ENCODE data around the gene EGFLAM.

The EGFLAM gene

DNA sequence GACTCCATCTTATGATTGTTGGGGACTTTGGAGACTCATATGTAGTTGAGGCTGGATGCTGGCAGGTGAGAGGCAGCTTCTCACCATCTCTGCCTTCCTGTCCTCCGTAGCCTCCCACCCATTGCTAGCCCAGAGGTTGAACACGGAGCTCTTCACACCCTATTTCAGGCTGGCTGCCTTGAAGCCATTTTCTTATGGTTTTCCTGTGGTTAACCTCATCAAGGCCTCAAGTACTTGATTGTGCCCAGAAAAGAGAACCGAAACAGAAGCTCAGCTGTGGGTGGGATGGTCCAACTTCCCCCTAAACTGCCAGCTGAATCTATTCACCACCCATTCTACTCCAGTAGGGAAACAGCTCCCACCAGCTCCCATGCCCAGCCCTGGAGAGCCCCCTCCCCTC lies 195.1 kb downstream of the EGFLAM start:
- Histone ChIP-seq H3K36me3 (ENCODE audit: insufficient read depth, low read length) (no peaks in the 10 kb centered on the region), H4K20me1 (ENCODE audit: insufficient read depth, low read length) (no peaks in the 10 kb centered on the region), H3K4me2 (ENCODE audit: low read length) (no peak overlapping the region), H3K4me3 (ENCODE audit: low read depth, low read length, poor library complexity, severe bottlenecking) (no peak overlapping the region), H3K27me3 (ENCODE audit: insufficient read depth, low read length) (peaks cover 7% of the 10 kb centered on the region), H3K9me2 (ENCODE audit: low read depth, low read length) (no peaks in the 10 kb centered on the region), H2AFZ (ENCODE audit: low read length) (no peak overlapping the region), H3K79me2 (ENCODE audit: insufficient read depth, low read length) (no peaks in the 10 kb centered on the region), H3K9me3 (ENCODE audit: low read length) (no peaks in the 10 kb centered on the region), H3K27ac (ENCODE audit: low read depth, low read length, poor library complexity, severe bottlenecking) (no peak overlapping the region), H3F3A (ENCODE audit: insufficient read depth, low read length) (no peaks in the 10 kb centered on the region), H3K4me1 (ENCODE audit: insufficient read depth, low read length, severe bottlenecking) (no peaks in the 10 kb centered on the region), H3K9ac (ENCODE audit: low read length) (no peak overlapping the region)
- no peak for TF ChIP-seq EZH2 (IDR thresholded peaks at IDR 0.05; ENCODE audit: borderline replicate concordance, low read length)
- TF ChIP-seq, protein P1, sequence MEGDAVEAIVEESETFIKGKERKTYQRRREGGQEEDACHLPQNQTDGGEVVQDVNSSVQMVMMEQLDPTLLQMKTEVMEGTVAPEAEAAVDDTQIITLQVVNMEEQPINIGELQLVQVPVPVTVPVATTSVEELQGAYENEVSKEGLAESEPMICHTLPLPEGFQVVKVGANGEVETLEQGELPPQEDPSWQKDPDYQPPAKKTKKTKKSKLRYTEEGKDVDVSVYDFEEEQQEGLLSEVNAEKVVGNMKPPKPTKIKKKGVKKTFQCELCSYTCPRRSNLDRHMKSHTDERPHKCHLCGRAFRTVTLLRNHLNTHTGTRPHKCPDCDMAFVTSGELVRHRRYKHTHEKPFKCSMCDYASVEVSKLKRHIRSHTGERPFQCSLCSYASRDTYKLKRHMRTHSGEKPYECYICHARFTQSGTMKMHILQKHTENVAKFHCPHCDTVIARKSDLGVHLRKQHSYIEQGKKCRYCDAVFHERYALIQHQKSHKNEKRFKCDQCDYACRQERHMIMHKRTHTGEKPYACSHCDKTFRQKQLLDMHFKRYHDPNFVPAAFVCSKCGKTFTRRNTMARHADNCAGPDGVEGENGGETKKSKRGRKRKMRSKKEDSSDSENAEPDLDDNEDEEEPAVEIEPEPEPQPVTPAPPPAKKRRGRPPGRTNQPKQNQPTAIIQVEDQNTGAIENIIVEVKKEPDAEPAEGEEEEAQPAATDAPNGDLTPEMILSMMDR (IDR thresholded peaks at IDR 0.05; ENCODE audit: low read length) = no peak

DNA sequence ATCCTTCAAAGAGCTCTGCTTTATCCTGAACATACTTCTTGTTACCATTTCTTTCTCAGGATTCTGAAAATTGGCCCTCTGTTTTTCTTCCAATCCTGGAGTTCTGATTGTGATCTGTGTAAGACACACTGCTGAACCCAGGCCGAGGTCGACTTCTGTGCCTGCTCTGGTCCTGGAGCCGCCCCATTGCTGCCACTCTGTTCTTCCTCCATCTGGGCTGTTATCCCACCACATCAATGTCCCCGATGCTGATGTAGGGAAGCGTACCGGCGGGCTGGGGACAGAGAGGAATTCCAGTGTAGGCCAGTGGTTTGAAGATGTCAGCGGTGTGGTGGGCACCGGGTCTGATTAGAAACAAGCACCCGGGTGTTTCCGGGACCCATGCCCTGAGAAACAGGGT lies 195.6 kb downstream of the EGFLAM start:
- H3K4me2 ChIP-seq (ENCODE audit: low read length) = no peak overlapping the region
- H3K27me3 ChIP-seq (ENCODE audit: insufficient read depth, low read length) = peaks cover 7% of the 10 kb centered on the region

DNA sequence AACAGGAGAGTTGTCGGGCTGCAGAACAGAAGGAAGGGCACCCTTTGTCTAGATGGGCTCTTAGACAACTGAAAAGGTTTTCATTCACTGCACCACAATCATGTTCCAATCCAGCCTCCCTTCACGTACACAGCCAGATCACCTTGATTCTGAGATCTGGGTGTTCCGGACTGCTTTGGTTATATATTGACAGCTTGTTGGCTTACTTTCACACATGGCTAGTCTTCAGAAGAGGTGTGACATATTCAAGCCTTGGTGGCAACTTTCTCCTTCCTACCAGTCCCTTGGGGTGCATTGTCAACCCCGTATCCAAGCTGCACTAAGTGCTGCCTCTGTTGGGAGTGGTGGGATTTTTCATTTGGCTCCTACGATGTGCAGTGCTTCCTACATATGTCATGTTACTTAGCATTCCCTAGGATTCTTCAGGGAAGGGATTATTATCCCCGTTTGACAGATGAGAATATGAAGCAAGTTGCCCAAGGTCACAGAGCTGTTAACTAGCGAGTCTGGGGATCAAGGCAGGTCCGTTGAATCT lies 197.5 kb downstream of the EGFLAM start:
- Histone ChIP-seq H3K9ac (ENCODE audit: low read length) (no peak overlapping the region), H2AFZ (ENCODE audit: low read length) (no peak overlapping the region), H3K27me3 (ENCODE audit: insufficient read depth, low read length) (peaks cover 7% of the 10 kb centered on the region), H3F3A (ENCODE audit: insufficient read depth, low read length) (no peaks in the 10 kb centered on the region), H3K4me3 (ENCODE audit: low read depth, low read length, poor library complexity, severe bottlenecking) (no peak overlapping the region), H3K36me3 (ENCODE audit: insufficient read depth, low read length) (no peaks in the 10 kb centered on the region), H3K4me1 (ENCODE audit: insufficient read depth, low read length, severe bottlenecking) (no peaks in the 10 kb centered on the region), H3K27ac (ENCODE audit: low read depth, low read length, poor library complexity, severe bottlenecking) (no peak overlapping the region), H3K79me2 (ENCODE audit: insufficient read depth, low read length) (no peaks in the 10 kb centered on the region), H3K4me2 (ENCODE audit: low read length) (no peak overlapping the region), H3K9me2 (ENCODE audit: low read depth, low read length) (no peaks in the 10 kb centered on the region), H4K20me1 (ENCODE audit: insufficient read depth, low read length) (no peaks in the 10 kb centered on the region), H3K9me3 (ENCODE audit: low read length) (no peaks in the 10 kb centered on the region; the same call in 1 of the 2 replicates)
- TF ChIP-seq EZH2 (IDR thresholded peaks at IDR 0.05; ENCODE audit: borderline replicate concordance, low read length) = no peak
- TF ChIP-seq, protein P1 (IDR thresholded peaks at IDR 0.05; ENCODE audit: low read length) = no peak

More for the DNA sequence above, 195.6 kb downstream of the EGFLAM start:
- TF ChIP-seq, protein P1 (IDR thresholded peaks at IDR 0.05; ENCODE audit: low read length) = no peak
- no peak for TF ChIP-seq EZH2 (IDR thresholded peaks at IDR 0.05; ENCODE audit: borderline replicate concordance, low read length)
- H3K27ac ChIP-seq (ENCODE audit: low read depth, low read length, poor library complexity, severe bottlenecking) = no peak overlapping the region
- no peaks in the 10 kb centered on the region for H3K36me3 ChIP-seq (ENCODE audit: insufficient read depth, low read length)
- H2AFZ ChIP-seq (ENCODE audit: low read length) = no peak overlapping the region
- H3K9me3 ChIP-seq (ENCODE audit: low read length) = no peaks in the 10 kb centered on the region
- H3F3A ChIP-seq (ENCODE audit: insufficient read depth, low read length) = no peaks in the 10 kb centered on the region
- H3K9me2 ChIP-seq (ENCODE audit: low read depth, low read length) = no peaks in the 10 kb centered on the region
- H3K4me1 ChIP-seq (ENCODE audit: insufficient read depth, low read length, severe bottlenecking) = no peaks in the 10 kb centered on the region
- no peak overlapping the region for H3K9ac ChIP-seq (ENCODE audit: low read length)
- no peaks in the 10 kb centered on the region for H4K20me1 ChIP-seq (ENCODE audit: insufficient read depth, low read length)
- H3K79me2 ChIP-seq (ENCODE audit: insufficient read depth, low read length) = no peaks in the 10 kb centered on the region
- H3K4me3 ChIP-seq (ENCODE audit: low read depth, low read length, poor library complexity, severe bottlenecking) = no peak overlapping the region

All from OCI-LY1 (cell line).